ENCODE data around the gene SLC6A6.
A peak's percentile ranks its signal among the peaks of the same experiment; 100 is the strongest.

The SLC6A6 gene

DNA sequence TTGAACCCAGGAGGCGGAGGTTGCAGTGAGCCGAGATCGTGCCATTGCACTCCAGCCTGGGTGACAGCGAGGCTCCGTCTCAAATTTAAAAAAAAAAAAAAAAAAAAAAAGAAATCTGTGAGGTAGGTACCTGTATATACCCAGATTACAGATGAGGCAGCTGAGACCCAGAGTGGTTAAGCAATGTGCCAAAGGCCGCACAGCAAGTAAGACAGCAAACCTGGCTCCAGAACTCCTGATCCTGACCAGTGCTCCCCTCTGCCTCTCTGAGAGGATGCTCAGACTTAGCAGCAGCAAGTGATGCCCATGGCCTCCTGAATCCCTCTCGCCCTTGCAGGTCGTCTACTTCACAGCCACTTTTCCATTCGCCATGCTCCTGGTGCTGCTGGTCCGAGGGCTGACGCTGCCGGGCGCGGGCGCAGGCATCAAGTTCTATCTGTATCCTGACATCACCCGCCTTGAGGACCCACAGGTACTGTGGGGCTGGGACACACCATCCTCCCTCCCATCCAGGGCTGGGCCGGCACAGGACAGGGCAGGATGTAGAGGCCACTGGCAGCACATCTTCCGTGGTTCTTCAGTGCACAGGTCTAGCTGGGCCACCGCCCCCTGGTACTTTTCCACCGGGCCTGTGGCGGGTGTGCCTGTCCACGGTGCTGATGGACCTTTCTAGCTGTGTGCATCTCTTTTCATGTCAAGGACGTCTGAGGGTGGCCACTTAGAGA is 63.9 kb downstream of the SLC6A6 start:
- no peak for DNase-seq
- 96% methylated on average over 23 of the region's 23 CpGs for WGBS
- H3K4me2 ChIP-seq (ENCODE audit: low read length, poor library complexity, severe bottlenecking): no peak overlapping the region
- no peak overlapping the region for H3K23ac ChIP-seq (ENCODE audit: low read length in 2 of 2)
- no peak overlapping the region for H3K18ac ChIP-seq (ENCODE audit: low read depth in 1 of 2, low read length in 2 of 2)
- peaks cover 72 to 88% of the 10 kb centered on the region in 2 experiments for H3K36me3 ChIP-seq (ENCODE audit: control insufficient read depth in 1 of 2, insufficient read depth in 2 of 2, low read depth in 1 of 2, low read length in 2 of 2)
- H3K27ac ChIP-seq (ENCODE audit: low read length, poor library complexity, severe bottlenecking): no peak overlapping the region
- H3K4me1 ChIP-seq (ENCODE audit: control insufficient read depth, insufficient read depth, low read depth, low read length): peaks cover 38% of the 10 kb centered on the region
- no peaks in the 10 kb centered on the region for H3K27me3 ChIP-seq (ENCODE audit: control insufficient read depth in 1 of 2, insufficient read depth in 1 of 2, low read length in 2 of 2)
- no peak overlapping the region for H2BK12ac ChIP-seq (ENCODE audit: low read length in 2 of 2)
- H3K9ac ChIP-seq (ENCODE audit: low read length): no peak overlapping the region
- H4K8ac ChIP-seq (ENCODE audit: low read length): no peak overlapping the region
- no peak overlapping the region for H3K4me3 ChIP-seq (ENCODE audit: insufficient read depth in 1 of 2, low read depth in 1 of 2, low read length in 2 of 2)
- peak overlapping the region; percentile 34 for H2AK5ac ChIP-seq (ENCODE audit: low read length, severe bottlenecking)
- H2AFZ ChIP-seq (ENCODE audit: low read depth, low read length): no peak overlapping the region
- no peak overlapping the region for H2BK120ac ChIP-seq (ENCODE audit: low read depth, low read length)
- no peak overlapping the region for H3K4ac ChIP-seq (ENCODE audit: low read depth in 1 of 2, low read length in 2 of 2)
- H4K91ac ChIP-seq (ENCODE audit: low read length): no peak overlapping the region
- H3K9me3 ChIP-seq (ENCODE audit: control insufficient read depth, low read length): no peaks in the 10 kb centered on the region
- H2BK5ac ChIP-seq (ENCODE audit: low read depth, low read length, poor library complexity, severe bottlenecking): no peak overlapping the region
- H3K79me1 ChIP-seq (replicated peaks; ENCODE audit: low read length, poor library complexity, severe bottlenecking): peaks cover 15% of the 10 kb centered on the region
- no peak overlapping the region for H2BK15ac ChIP-seq (ENCODE audit: low read depth, poor library complexity, severe bottlenecking)
- peak overlapping the region in 1 of 2 experiments; percentile 35 for H3K14ac ChIP-seq (ENCODE audit: low read length in 2 of 2)

DNA sequence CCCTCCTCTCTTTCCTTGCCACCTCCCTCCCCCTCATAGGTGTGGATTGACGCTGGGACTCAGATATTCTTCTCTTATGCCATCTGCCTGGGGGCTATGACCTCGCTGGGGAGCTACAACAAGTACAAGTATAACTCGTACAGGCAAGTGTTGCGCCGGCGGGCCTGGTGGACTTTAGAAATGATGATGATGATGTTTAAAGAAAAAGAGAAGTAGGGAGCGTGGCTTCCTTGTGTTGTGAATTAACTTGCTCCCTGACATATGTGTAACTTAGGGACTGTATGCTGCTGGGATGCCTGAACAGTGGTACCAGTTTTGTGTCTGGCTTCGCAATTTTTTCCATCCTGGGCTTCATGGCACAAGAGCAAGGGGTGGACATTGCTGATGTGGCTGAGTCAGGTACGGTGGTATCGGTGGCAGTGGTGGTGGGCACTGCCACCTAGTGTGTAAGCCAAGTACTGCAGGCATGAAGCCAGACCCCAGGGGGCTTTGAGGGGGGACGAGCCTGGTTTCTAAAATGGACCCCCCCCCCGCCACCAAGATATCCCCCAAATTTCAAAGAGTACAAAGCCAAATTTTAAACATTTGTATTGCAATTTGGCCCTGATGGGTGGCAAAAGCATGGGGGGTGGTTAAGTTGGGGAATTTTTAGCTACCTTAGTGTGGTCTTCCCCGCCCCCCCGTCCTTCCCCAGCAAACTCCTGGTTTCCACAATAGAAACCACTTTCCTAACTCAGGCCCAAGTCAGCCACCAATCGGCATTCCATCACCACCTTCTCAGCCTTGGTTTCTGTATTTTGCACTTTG is 65.6 kb downstream of the SLC6A6 start:
- peak overlapping the region; percentile 27 for H2AK5ac ChIP-seq (ENCODE audit: low read length, severe bottlenecking)
- no peaks in the 10 kb centered on the region for H3K27me3 ChIP-seq (ENCODE audit: control insufficient read depth in 1 of 2, insufficient read depth in 1 of 2, low read length in 2 of 2)
- no peak overlapping the region for H4K91ac ChIP-seq (ENCODE audit: low read length)
- no peak overlapping the region for H2BK5ac ChIP-seq (ENCODE audit: low read depth, low read length, poor library complexity, severe bottlenecking)
- no peak overlapping the region for H4K8ac ChIP-seq (ENCODE audit: low read length)
- peaks cover 14% of the 10 kb centered on the region for H3K79me1 ChIP-seq (replicated peaks; ENCODE audit: low read length, poor library complexity, severe bottlenecking)
- WGBS: 79% methylated on average over 14 of the region's 15 CpGs
- peaks cover 39% of the 10 kb centered on the region for H3K4me1 ChIP-seq (ENCODE audit: control insufficient read depth, insufficient read depth, low read depth, low read length)
- H3K4ac ChIP-seq (ENCODE audit: low read depth in 1 of 2, low read length in 2 of 2): no peak overlapping the region
- no peaks in the 10 kb centered on the region for H3K9me3 ChIP-seq (ENCODE audit: control insufficient read depth, low read length)
- H2AFZ ChIP-seq (ENCODE audit: low read depth, low read length): no peak overlapping the region
- DNase-seq: peak; percentile 48
- H3K9ac ChIP-seq (ENCODE audit: low read length): no peak overlapping the region
- H3K4me2 ChIP-seq (ENCODE audit: low read length, poor library complexity, severe bottlenecking): no peak overlapping the region
- no peak overlapping the region for H3K27ac ChIP-seq (ENCODE audit: low read length, poor library complexity, severe bottlenecking)
- H3K36me3 ChIP-seq (ENCODE audit: control insufficient read depth in 1 of 2, insufficient read depth in 2 of 2, low read depth in 1 of 2, low read length in 2 of 2): peaks cover 76 to 80% of the 10 kb centered on the region in 2 experiments
- no peak overlapping the region for H3K14ac ChIP-seq (ENCODE audit: low read length in 2 of 2)
- no peak overlapping the region for H3K4me3 ChIP-seq (ENCODE audit: insufficient read depth in 1 of 2, low read depth in 1 of 2, low read length in 2 of 2)
- no peak overlapping the region for H2BK12ac ChIP-seq (ENCODE audit: low read length in 2 of 2)
- no peak overlapping the region for H2BK120ac ChIP-seq (ENCODE audit: low read depth, low read length)
- no peak overlapping the region for H3K23ac ChIP-seq (ENCODE audit: low read length in 2 of 2)
- peak overlapping the region in 1 of 2 experiments; percentile 11 for H3K18ac ChIP-seq (ENCODE audit: low read depth in 1 of 2, low read length in 2 of 2)
- no peak overlapping the region for H2BK15ac ChIP-seq (ENCODE audit: low read depth, poor library complexity, severe bottlenecking)

DNA sequence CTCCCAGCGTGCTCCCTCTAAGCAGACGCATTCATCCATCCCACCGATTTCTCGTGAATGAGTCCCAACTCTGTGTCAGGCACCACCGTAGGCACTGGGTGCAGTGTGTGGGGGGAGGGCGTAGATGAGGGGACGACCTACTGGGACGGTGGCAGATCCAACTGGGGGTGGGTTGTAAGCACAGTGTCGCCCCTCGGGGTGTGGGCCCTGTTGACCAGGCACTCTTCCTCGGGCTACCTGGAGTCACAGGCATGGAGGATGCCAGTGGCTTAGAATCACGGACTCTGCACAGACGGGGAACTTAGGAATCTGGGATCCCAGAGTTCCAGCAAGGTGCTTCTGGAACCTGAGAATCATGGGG is 66.2 kb downstream of the SLC6A6 start:
- no peak overlapping the region for H3K9ac ChIP-seq (ENCODE audit: low read length)
- H2AK5ac ChIP-seq (ENCODE audit: low read length, severe bottlenecking): no peak overlapping the region
- no peak overlapping the region for H3K4me3 ChIP-seq (ENCODE audit: insufficient read depth in 1 of 2, low read depth in 1 of 2, low read length in 2 of 2)
- H2BK12ac ChIP-seq (ENCODE audit: low read length in 2 of 2): no peak overlapping the region
- H3K4me1 ChIP-seq (ENCODE audit: control insufficient read depth, insufficient read depth, low read depth, low read length): peaks cover 38% of the 10 kb centered on the region
- H3K27ac ChIP-seq (ENCODE audit: low read length, poor library complexity, severe bottlenecking): no peak overlapping the region
- no peak overlapping the region for H3K4me2 ChIP-seq (ENCODE audit: low read length, poor library complexity, severe bottlenecking)
- no peak for DNase-seq
- 99% methylated on average over 13 of the region's 13 CpGs for WGBS
- no peak overlapping the region for H2AFZ ChIP-seq (ENCODE audit: low read depth, low read length)
- no peak overlapping the region for H3K14ac ChIP-seq (ENCODE audit: low read length in 2 of 2)
- peaks cover 72 to 79% of the 10 kb centered on the region in 2 experiments for H3K36me3 ChIP-seq (ENCODE audit: control insufficient read depth in 1 of 2, insufficient read depth in 2 of 2, low read depth in 1 of 2, low read length in 2 of 2)
- peaks cover 13% of the 10 kb centered on the region for H3K79me1 ChIP-seq (replicated peaks; ENCODE audit: low read length, poor library complexity, severe bottlenecking)
- no peak overlapping the region for H3K4ac ChIP-seq (ENCODE audit: low read depth in 1 of 2, low read length in 2 of 2)
- H2BK5ac ChIP-seq (ENCODE audit: low read depth, low read length, poor library complexity, severe bottlenecking): no peak overlapping the region
- no peaks in the 10 kb centered on the region for H3K27me3 ChIP-seq (ENCODE audit: control insufficient read depth in 1 of 2, insufficient read depth in 1 of 2, low read length in 2 of 2)
- no peak overlapping the region for H2BK15ac ChIP-seq (ENCODE audit: low read depth, poor library complexity, severe bottlenecking)
- no peak overlapping the region for H3K23ac ChIP-seq (ENCODE audit: low read length in 2 of 2)
- H4K91ac ChIP-seq (ENCODE audit: low read length): no peak overlapping the region
- H4K8ac ChIP-seq (ENCODE audit: low read length): no peak overlapping the region
- H3K18ac ChIP-seq (ENCODE audit: low read depth in 1 of 2, low read length in 2 of 2): no peak overlapping the region
- H3K9me3 ChIP-seq (ENCODE audit: control insufficient read depth, low read length): no peaks in the 10 kb centered on the region
- no peak overlapping the region for H2BK120ac ChIP-seq (ENCODE audit: low read depth, low read length)

DNA sequence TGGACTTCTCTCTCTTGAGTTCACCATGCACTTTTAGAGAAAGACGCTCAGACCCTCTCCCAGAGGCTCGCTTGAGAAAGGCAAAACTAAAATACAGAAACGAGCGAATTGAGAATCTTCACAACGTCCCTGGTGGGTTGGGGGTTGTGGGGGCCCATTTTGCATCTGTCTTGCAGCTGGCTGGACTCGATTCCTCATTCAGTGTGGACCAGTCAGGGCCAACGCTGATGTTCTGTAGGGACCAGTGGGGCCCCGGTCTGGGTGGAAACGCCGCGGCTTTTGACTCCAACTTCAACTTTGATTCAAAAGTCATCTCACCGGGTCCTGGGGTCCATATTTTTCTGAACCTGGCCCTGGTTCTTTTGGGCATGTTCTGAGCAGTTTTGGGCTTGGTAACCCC is 68.1 kb downstream of the SLC6A6 start:
- WGBS: 90% methylated on average over 12 of the region's 12 CpGs
- peaks cover 49% of the 10 kb centered on the region for H3K4me1 ChIP-seq (ENCODE audit: control insufficient read depth, insufficient read depth, low read depth, low read length)
- no peak overlapping the region for H3K9ac ChIP-seq (ENCODE audit: low read length)
- H2BK12ac ChIP-seq (ENCODE audit: low read length in 2 of 2): no peak overlapping the region
- H3K79me1 ChIP-seq (replicated peaks; ENCODE audit: low read length, poor library complexity, severe bottlenecking): peaks cover 14% of the 10 kb centered on the region
- H2BK120ac ChIP-seq (ENCODE audit: low read depth, low read length): no peak overlapping the region
- H3K4me2 ChIP-seq (ENCODE audit: low read length, poor library complexity, severe bottlenecking): no peak overlapping the region
- DNase-seq: no peak
- H3K14ac ChIP-seq (ENCODE audit: low read length in 2 of 2): no peak overlapping the region
- no peak overlapping the region for H3K23ac ChIP-seq (ENCODE audit: low read length in 2 of 2)
- H2BK5ac ChIP-seq (ENCODE audit: low read depth, low read length, poor library complexity, severe bottlenecking): no peak overlapping the region
- H4K8ac ChIP-seq (ENCODE audit: low read length): no peak overlapping the region
- no peak overlapping the region for H4K91ac ChIP-seq (ENCODE audit: low read length)
- H3K18ac ChIP-seq (ENCODE audit: low read depth in 1 of 2, low read length in 2 of 2): no peak overlapping the region
- peak overlapping the region; percentile 60 for H2AK5ac ChIP-seq (ENCODE audit: low read length, severe bottlenecking)
- H2BK15ac ChIP-seq (ENCODE audit: low read depth, poor library complexity, severe bottlenecking): no peak overlapping the region
- H2AFZ ChIP-seq (ENCODE audit: low read depth, low read length): no peak overlapping the region
- no peaks in the 10 kb centered on the region for H3K27me3 ChIP-seq (ENCODE audit: control insufficient read depth in 1 of 2, insufficient read depth in 1 of 2, low read length in 2 of 2)
- peaks cover 69 to 75% of the 10 kb centered on the region in 2 experiments for H3K36me3 ChIP-seq (ENCODE audit: control insufficient read depth in 1 of 2, insufficient read depth in 2 of 2, low read depth in 1 of 2, low read length in 2 of 2)
- no peak overlapping the region for H3K4ac ChIP-seq (ENCODE audit: low read depth in 1 of 2, low read length in 2 of 2)
- H3K9me3 ChIP-seq (ENCODE audit: control insufficient read depth, low read length): no peaks in the 10 kb centered on the region
- H3K4me3 ChIP-seq (ENCODE audit: insufficient read depth in 1 of 2, low read depth in 1 of 2, low read length in 2 of 2): no peak overlapping the region
- H3K27ac ChIP-seq (ENCODE audit: low read length, poor library complexity, severe bottlenecking): peak overlapping the region; percentile 35
